Esophagus squamous epithelium (tissue), 5 donors: ENCODE results near the gene SLC18A2. TPM values are rescaled to one million over a fixed set of nuclear protein-coding genes. Genes with fewer than 3 reads are reported as not detected.

ENCODE experiments used
- DNase-seq: peaks from one replicate; lab custom pipeline; 2025; lab: John Stamatoyannopoulos, UW
- H3K27ac ChIP-seq, 4 donors: fragments of 200-600 bp; sonication (generic); one replicate each; pipeline ENCODE4 v1.5.1; 2016 to 2019; ENCODE audit warnings: mild to moderate bottlenecking in 1 of 4
- H3K27me3 ChIP-seq, 4 donors: fragments of 200-600 bp; sonication (generic); 1 replicate in 3 of 4; 2 replicates in 1 of 4; pipeline versions ENCODE4 v1.5.1 to v1.6.0; 2017 to 2021; ENCODE audit warnings: antibody characterized with exemption in 1 of 4
- H3K36me3 ChIP-seq, 3 donors: fragments of 200-600 bp; sonication (generic); one replicate each; pipeline ENCODE4 v1.5.1; 2016 to 2019
- H3K4me1 ChIP-seq, 3 donors: fragments of 200-600 bp; sonication (generic); one replicate each; pipeline ENCODE4 v1.5.1; 2017 to 2019
- H3K4me3 ChIP-seq, 4 donors: fragments of 200-600 bp; sonication (generic); 1 replicate in 3 of 4; 2 replicates in 1 of 4; pipeline ENCODE4 v1.5.1; 2016 to 2019; ENCODE audit warnings: mild to moderate bottlenecking in 2 of 4, moderate library complexity in 1 of 4
- H3K9me3 ChIP-seq, 3 donors: fragments of 200-600 bp; sonication (generic); one replicate each; pipeline ENCODE4 v1.5.1; 2016 to 2019
- CTCF ChIP-seq, 6 experiments: fragments of 450-650 bp in 4 of 6; fragments of 200-600 bp in 2 of 6; sonication (generic) in 2 of 6; IDR thresholded peaks; one replicate each; pipeline ENCODE4 v1.5.1; 2016 to 2019; ENCODE audit warnings: antibody characterized with exemption in 6 of 6, mild to moderate bottlenecking in 4 of 6, moderate library complexity in 4 of 6
- POLR2A ChIP-seq, 4 donors: fragments of 450-650 bp; IDR thresholded peaks; one replicate each; pipeline ENCODE4 v1.6.1; 2017; ENCODE audit warnings: antibody characterized with exemption in 4 of 4, mild to moderate bottlenecking in 4 of 4, moderate library complexity in 3 of 4
- WGBS, 2 donors: methylation state at CpG; one replicate each; pipeline ENCODE4 v1.1.5; 2018; 5-methylcytosine and 5-hydroxymethylcytosine counted together
- intact Hi-C: fragments of 100-400 bp; cut with DNase I; formaldehyde crosslinking; loops from one replicate; pipeline ENCODE4 v1.15.0; 2022
- total RNA-seq, 4 donors: library from RNA; depleted of rRNA; stranded (reverse); fragments of >200 nt; gene quantifications; one replicate each; pipeline ENCODE4 v1.1.0, GENCODE V29; 2016
- donor health status: DM: yes; HTN: yes; CAD: no.

SLC18A2 gene
- total RNA-seq, 4 donors from 2014 or later: 0.11 to 2.9 (median 0.68) TPM

GRCh38 chr10:117268258-117268657, 27.3 kb downstream of the SLC18A2 start:
- Histone ChIP-seq H3K27me3 (peaks cover 0 to 12% (median 0%) of the 10 kb centered on the region in 4 donors), H3K9me3 (no peaks in the 10 kb centered on the region), H3K36me3 (no peaks in the 10 kb centered on the region), H3K27ac (no peak overlapping the region), H3K4me3 (no peak overlapping the region), H3K4me1 (no peaks in the 10 kb centered on the region)
- 84 to 85% methylated on average over 3 to 4 of the region's 4 CpGs for WGBS, 2 donors
- intact Hi-C loops: no loop called here
- no peak for DNase-seq
- no peak for TF ChIP-seq CTCF (IDR thresholded peaks at IDR 0.05)

GRCh38 chr10:117268907-117269306, 28.0 kb downstream of the SLC18A2 start:
- no peaks in the 10 kb centered on the region for H3K36me3 ChIP-seq
- H3K27ac ChIP-seq: no peak overlapping the region
- no peak for DNase-seq
- TF ChIP-seq POLR2A (IDR thresholded peaks at IDR 0.05): no peak
- no peak for TF ChIP-seq CTCF (IDR thresholded peaks at IDR 0.05)
- H3K4me1 ChIP-seq: no peaks in the 10 kb centered on the region
- 92 to 97% methylated on average over 2 of the region's 2 CpGs for WGBS, 2 donors
- no peak overlapping the region for H3K4me3 ChIP-seq
- intact Hi-C loops: no loop called here
- no peaks in the 10 kb centered on the region for H3K9me3 ChIP-seq
- peaks cover 0 to 5% (median 0%) of the 10 kb centered on the region in 4 donors for H3K27me3 ChIP-seq

GRCh38 chr10:117271427-117271826, 30.5 kb downstream of the SLC18A2 start:
- H3K9me3 ChIP-seq: no peaks in the 10 kb centered on the region
- no peak overlapping the region for H3K27ac ChIP-seq
- H3K36me3 ChIP-seq: no peaks in the 10 kb centered on the region
- intact Hi-C loops: no loop called here
- WGBS, 2 donors: 50 to 62% methylated on average over 3 of the region's 3 CpGs
- no peaks in the 10 kb centered on the region for H3K27me3 ChIP-seq
- TF ChIP-seq POLR2A (IDR thresholded peaks at IDR 0.05) (no peak), CTCF (IDR thresholded peaks at IDR 0.05) (no peak)
- H3K4me1 ChIP-seq: no peaks in the 10 kb centered on the region
- H3K4me3 ChIP-seq: no peak overlapping the region
- no peak for DNase-seq

- H3K9me3 ChIP-seq: no peaks in the 10 kb centered on the region
- DNase-seq: no peak
- intact Hi-C loops: no loop called here
- no peaks in the 10 kb centered on the region for H3K36me3 ChIP-seq
- H3K27me3 ChIP-seq: no peaks in the 10 kb centered on the region
- no peaks in the 10 kb centered on the region for H3K4me1 ChIP-seq
- no peak overlapping the region for H3K4me3 ChIP-seq
- no peak overlapping the region for H3K27ac ChIP-seq
- TF ChIP-seq POLR2A (IDR thresholded peaks at IDR 0.05) (no peak), CTCF (IDR thresholded peaks at IDR 0.05) (no peak)
- WGBS, 2 donors: 62 to 70% methylated on average over 10 to 13 of the region's 13 CpGs
Measured at GRCh38 chr10:117272195-117273076, 31.5 kb downstream of the SLC18A2 start.

- no peaks in the 10 kb centered on the region for H3K27me3 ChIP-seq
- no peaks in the 10 kb centered on the region for H3K4me1 ChIP-seq
- H3K4me3 ChIP-seq: no peak overlapping the region
- WGBS, 2 donors: 89 to 100% methylated on average over 3 of the region's 3 CpGs
- no peak for DNase-seq
- H3K9me3 ChIP-seq: no peaks in the 10 kb centered on the region
- intact Hi-C loops: no loop called here
- no peaks in the 10 kb centered on the region for H3K36me3 ChIP-seq
- no peak for TF ChIP-seq CTCF (IDR thresholded peaks at IDR 0.05)
- no peak for TF ChIP-seq POLR2A (IDR thresholded peaks at IDR 0.05)
- H3K27ac ChIP-seq: no peak overlapping the region
Measured at GRCh38 chr10:117273980-117274379, 33.1 kb downstream of the SLC18A2 start.
